GM23248 (cell line): Measurements from ENCODE around the gene MYH7. TPM values are rescaled to one million over a fixed set of nuclear protein-coding genes. Genes with fewer than 3 reads are reported as not detected.

Source experiments
- DNase-seq: peaks from one replicate; pipeline ENCODE4 v3.0.0-alpha.2; 2015
- H2AFZ ChIP-seq: fragments of 200-600 bp; sonication (generic); 2 replicates; pipeline ENCODE4 v1.6.1; 2016; ENCODE audit warnings: antibody characterized with exemption
- H3F3A ChIP-seq: fragments of 200-600 bp; sonication (generic); 2 replicates; pipeline ENCODE4 v1.6.1; 2016; ENCODE audit warnings: mild to moderate bottlenecking, antibody characterized with exemption, mixed run types; ENCODE audit not compliant: insufficient read depth
- H3K27ac ChIP-seq: fragments of 200-600 bp; sonication (generic); 2 replicates; pipeline ENCODE4 v1.5.1; 2016; ENCODE audit warnings: mild to moderate bottlenecking
- H3K27me3 ChIP-seq: fragments of 200-600 bp; sonication (generic); replicated peaks from 2 replicates; pipeline ENCODE4 v1.6.1; 2016; ENCODE audit warnings: mild to moderate bottlenecking; ENCODE audit not compliant: insufficient read depth
- H3K36me3 ChIP-seq: fragments of 200-600 bp; sonication (generic); 2 replicates; pipeline ENCODE4 v1.6.1; 2016; ENCODE audit warnings: low read depth, mild to moderate bottlenecking
- H3K4me1 ChIP-seq: fragments of 200-600 bp; sonication (generic); 2 replicates; pipeline ENCODE4 v1.6.1; 2016; ENCODE audit warnings: mild to moderate bottlenecking; ENCODE audit not compliant: insufficient read depth
- H3K4me2 ChIP-seq: fragments of 200-600 bp; sonication (generic); one replicate; pipeline ENCODE4 v1.6.1; 2016; ENCODE audit warnings: mild to moderate bottlenecking; ENCODE audit not compliant: unreplicated experiment
- H3K4me3 ChIP-seq: fragments of 200-600 bp; sonication (generic); 2 replicates; pipeline ENCODE4 v1.5.1; 2016; ENCODE audit warnings: mild to moderate bottlenecking
- H3K79me2 ChIP-seq: fragments of 200-600 bp; sonication (generic); 2 replicates; pipeline ENCODE4 v1.6.1; 2016; ENCODE audit warnings: mild to moderate bottlenecking; ENCODE audit not compliant: insufficient read depth
- H3K9ac ChIP-seq: fragments of 200-600 bp; sonication (generic); 2 replicates; pipeline ENCODE4 v1.6.1; 2016; ENCODE audit warnings: mild to moderate bottlenecking
- H3K9me2 ChIP-seq: fragments of 200-600 bp; sonication (generic); 2 replicates; pipeline ENCODE4 v1.6.1; 2016; ENCODE audit warnings: mixed run types, mild to moderate bottlenecking, moderate library complexity; ENCODE audit not compliant: insufficient read depth
- H3K9me3 ChIP-seq: fragments of 200-600 bp; sonication (generic); one replicate; pipeline ENCODE4 v1.6.1; 2017; ENCODE audit warnings: low read depth
- H4K20me1 ChIP-seq: fragments of 200-600 bp; sonication (generic); 2 replicates; pipeline ENCODE4 v1.6.0; 2016; ENCODE audit not compliant: insufficient read depth
- EZH2 ChIP-seq: fragments of 200-600 bp; sonication (generic); IDR thresholded peaks from 2 replicates; pipeline ENCODE4 v1.6.1; 2018; ENCODE audit warnings: antibody characterized with exemption, mild to moderate bottlenecking; ENCODE audit not compliant: insufficient read depth, poor library complexity, severe bottlenecking
- EZH2phosphoT487 ChIP-seq: fragments of 200-600 bp; sonication (generic); IDR thresholded peaks from 2 replicates; pipeline ENCODE4 v1.6.1; 2018; ENCODE audit warnings: antibody characterized with exemption, moderate library complexity, mild to moderate bottlenecking, low read depth; ENCODE audit not compliant: insufficient read depth
- WGBS, 2 experiments: methylation state at CpG; one replicate each; pipeline ENCODE4 v1.1.6; 2015 to 2017; ENCODE audit warnings: low lambda C conversion rate in 2 of 2, low coverage in 1 of 2; ENCODE audit errors: missing lambda C conversion rate in 2 of 2; 5-methylcytosine and 5-hydroxymethylcytosine counted together
- in situ Hi-C: fragments of 300-500 bp; cut with MboI; formaldehyde crosslinking; loops from 2 replicates; pipeline ENCODE4 v1.15.0; 2020
- polyA plus RNA-seq: library from polyadenylated mRNA; unstranded; fragments of >200 nt; fragmentation: Nextera tagmentation; extraction: Ambion mirVana; gene quantifications from 2 replicates; pipeline ENCODE4 v1.2.1, GENCODE V29; 2016
- total RNA-seq: library from RNA; depleted of rRNA; stranded (reverse); fragments of >200 nt; shearing (Covaris generic); gene quantifications from 2 replicates; pipeline ENCODE4 v1.2.3, GENCODE V29; 2014

Gene MYH7
- total and polyA plus RNA-seq, 2 experiments from 2014 or later: not detected

DNA sequence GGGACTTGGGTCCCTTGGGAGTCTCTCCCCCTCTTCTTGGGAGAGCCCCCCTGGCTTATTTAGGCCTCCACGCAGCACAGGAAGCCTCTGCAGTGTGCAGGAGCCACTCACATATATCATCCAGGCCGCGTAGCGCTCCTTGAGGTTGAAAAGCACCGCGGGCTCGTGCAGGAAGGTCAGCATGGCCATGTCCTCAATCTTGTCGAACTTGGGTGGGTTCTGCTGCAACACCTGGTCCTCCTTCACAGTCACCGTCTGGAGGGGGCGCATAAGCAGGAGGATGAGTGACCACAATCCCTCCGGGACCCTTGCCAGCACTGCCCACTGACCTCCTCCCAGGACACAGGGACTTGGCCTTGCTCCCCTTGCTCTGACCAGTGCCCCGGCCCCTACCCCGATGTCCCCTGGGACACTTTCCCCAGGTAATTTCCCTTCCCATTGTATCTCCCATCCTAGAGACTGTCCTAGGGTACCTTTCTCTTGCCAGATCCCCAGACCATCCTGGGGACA, 29.9 kb downstream of the MYH7 start:
- Histone ChIP-seq H3K27me3 (peaks cover 18% of the 10 kb centered on the region), H2AFZ (no peak overlapping the region), H3K27ac (no peak overlapping the region), H3K9ac (no peak overlapping the region), H3K4me1 (no peaks in the 10 kb centered on the region), H3K9me3 (no peaks in the 10 kb centered on the region), H3K4me3 (no peak overlapping the region), H3K36me3 (no peaks in the 10 kb centered on the region), H3K4me2 (no peak overlapping the region), H3K79me2 (no peaks in the 10 kb centered on the region), H3K9me2 (no peaks in the 10 kb centered on the region), H4K20me1 (no peaks in the 10 kb centered on the region), H3F3A (no peaks in the 10 kb centered on the region)
- in situ Hi-C loops: no loop called here
- WGBS, 2 experiments: 73 to 79% methylated on average over 13 of the region's 13 CpGs
- DNase-seq: no peak
- TF ChIP-seq EZH2 (no peak), EZH2phosphoT487 (no peak)

- no peak for DNase-seq
- Histone ChIP-seq H3K9me3 (no peaks in the 10 kb centered on the region), H3K36me3 (no peaks in the 10 kb centered on the region), H3K9me2 (no peaks in the 10 kb centered on the region), H3F3A (no peaks in the 10 kb centered on the region), H3K79me2 (no peaks in the 10 kb centered on the region), H4K20me1 (no peaks in the 10 kb centered on the region), H3K4me2 (no peak overlapping the region), H3K4me3 (no peak overlapping the region), H3K27me3 (peaks cover 18% of the 10 kb centered on the region), H3K9ac (no peak overlapping the region), H2AFZ (no peak overlapping the region), H3K4me1 (no peaks in the 10 kb centered on the region), H3K27ac (no peak overlapping the region)
- TF ChIP-seq EZH2phosphoT487 (no peak), EZH2 (no peak)
- 59 to 62% methylated on average over 10 of the region's 10 CpGs for WGBS, 2 experiments
- in situ Hi-C loops: no loop called here
Measured at GRCh38 chr14:23405096-23405495, 30.4 kb downstream of the MYH7 start.

GRCh38 chr14:23404331-23404900, 31.0 kb downstream of the MYH7 start:
- 60 to 63% methylated on average over 14 of the region's 14 CpGs for WGBS, 2 experiments
- no peak overlapping the region for H3K4me2 ChIP-seq
- DNase-seq: no peak
- no peak overlapping the region for H3K9ac ChIP-seq
- no peak overlapping the region for H2AFZ ChIP-seq
- H3K27ac ChIP-seq: no peak overlapping the region
- H3K36me3 ChIP-seq: no peaks in the 10 kb centered on the region
- H3K4me1 ChIP-seq: no peaks in the 10 kb centered on the region
- peaks cover 18% of the 10 kb centered on the region for H3K27me3 ChIP-seq
- no peak overlapping the region for H3K4me3 ChIP-seq
- no peaks in the 10 kb centered on the region for H4K20me1 ChIP-seq
- no peaks in the 10 kb centered on the region for H3K79me2 ChIP-seq
- in situ Hi-C loops: no loop called here
- TF ChIP-seq EZH2phosphoT487 (no peak), EZH2 (no peak)
- H3K9me2 ChIP-seq: no peaks in the 10 kb centered on the region
- H3K9me3 ChIP-seq: no peaks in the 10 kb centered on the region
- no peaks in the 10 kb centered on the region for H3F3A ChIP-seq

DNA sequence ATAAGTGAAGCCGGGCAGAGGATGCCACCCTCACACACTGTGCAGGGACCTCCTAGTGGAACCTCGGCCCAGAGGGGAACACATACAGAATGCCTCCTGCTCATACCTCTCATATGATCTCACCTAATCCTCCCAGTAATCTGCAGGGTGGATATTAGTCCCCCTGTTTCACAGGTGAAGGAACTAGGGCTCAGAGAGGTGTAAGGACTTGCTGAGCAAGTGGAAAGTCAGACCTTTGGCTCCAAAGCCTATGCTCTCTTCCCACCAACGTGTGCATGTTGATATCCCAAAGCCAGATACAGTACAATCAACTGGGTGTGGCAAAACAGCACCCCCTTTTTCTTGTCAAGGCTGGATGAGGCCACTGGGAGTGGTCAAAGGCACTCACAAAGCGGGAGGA, 31.6 kb downstream of the MYH7 start:
- H4K20me1 ChIP-seq: no peaks in the 10 kb centered on the region
- no peak for DNase-seq
- no peak overlapping the region for H3K9ac ChIP-seq
- H3K36me3 ChIP-seq: no peaks in the 10 kb centered on the region
- no peak overlapping the region for H2AFZ ChIP-seq
- no peaks in the 10 kb centered on the region for H3K4me1 ChIP-seq
- H3K4me2 ChIP-seq: no peak overlapping the region
- no peak overlapping the region for H3K27ac ChIP-seq
- no peaks in the 10 kb centered on the region for H3K9me3 ChIP-seq
- H3K4me3 ChIP-seq: no peak overlapping the region
- no peaks in the 10 kb centered on the region for H3K9me2 ChIP-seq
- no peak for TF ChIP-seq EZH2
- no peak for TF ChIP-seq EZH2phosphoT487
- 38 to 42% methylated on average over 4 of the region's 4 CpGs for WGBS, 2 experiments
- peaks cover 18% of the 10 kb centered on the region for H3K27me3 ChIP-seq
- no peaks in the 10 kb centered on the region for H3K79me2 ChIP-seq
- in situ Hi-C loops: no loop called here
- H3F3A ChIP-seq: no peaks in the 10 kb centered on the region

GRCh38 chr14:23403139-23403438, 32.4 kb downstream of the MYH7 start:
- H4K20me1 ChIP-seq: no peaks in the 10 kb centered on the region
- WGBS, 2 experiments: 46 to 47% methylated on average over 5 to 7 of the region's 7 CpGs
- no peak overlapping the region for H3K4me2 ChIP-seq
- H3K4me1 ChIP-seq: no peaks in the 10 kb centered on the region
- no peak overlapping the region for H3K4me3 ChIP-seq
- H3K27me3 ChIP-seq: peaks cover 13% of the 10 kb centered on the region
- H3K79me2 ChIP-seq: no peaks in the 10 kb centered on the region
- no peak overlapping the region for H3K27ac ChIP-seq
- no peak overlapping the region for H3K9ac ChIP-seq
- TF ChIP-seq EZH2: no peak
- no peak for TF ChIP-seq EZH2phosphoT487
- H3K9me3 ChIP-seq: no peaks in the 10 kb centered on the region
- H3K36me3 ChIP-seq: no peaks in the 10 kb centered on the region
- H3F3A ChIP-seq: no peaks in the 10 kb centered on the region
- no peak overlapping the region for H2AFZ ChIP-seq
- no peak for DNase-seq
- no peaks in the 10 kb centered on the region for H3K9me2 ChIP-seq
- in situ Hi-C loops: no loop called here
